Fibroblast of lung (primary cell): ENCODE data around the gene CTF1.

Experiments
- CTCF ChIP-seq, 2 donors: IDR thresholded peaks in 1 of 2; conservative IDR thresholded peaks in 1 of 2; 1 replicate in 1 of 2; 2 replicates in 1 of 2; pipeline ENCODE4 v1.5.1; 2011 to 2012; ENCODE audit warnings: low read length in 2 of 2, control low read depth in 1 of 2, inconsistent platforms in 1 of 2, low read depth in 1 of 2, mild to moderate bottlenecking in 1 of 2
- EZH2 ChIP-seq: IDR thresholded peaks from 2 replicates; pipeline ENCODE4 v1.5.1; 2012; ENCODE audit warnings: low read length, control low read depth, mild to moderate bottlenecking; ENCODE audit errors: missing control alignments

GRCh38 chr16:30896261-30896888, at the start of gene CTF1:
- no peak for TF ChIP-seq CTCF (conservative IDR thresholded peaks at IDR 0.05 in 1 of 2, IDR thresholded peaks at IDR 0.05 in 1 of 2; ENCODE audit: low read depth in 1 of 2, low read length in 2 of 2)
- TF ChIP-seq EZH2 = no peak
